ENCODE data around the gene NTHL1. TPM values are rescaled to one million over a fixed set of nuclear protein-coding genes. Genes with fewer than 3 reads are reported as not detected.

The NTHL1 gene
- total RNA-seq, 1 donor from 2014 or later: 25.6 TPM

DNA sequence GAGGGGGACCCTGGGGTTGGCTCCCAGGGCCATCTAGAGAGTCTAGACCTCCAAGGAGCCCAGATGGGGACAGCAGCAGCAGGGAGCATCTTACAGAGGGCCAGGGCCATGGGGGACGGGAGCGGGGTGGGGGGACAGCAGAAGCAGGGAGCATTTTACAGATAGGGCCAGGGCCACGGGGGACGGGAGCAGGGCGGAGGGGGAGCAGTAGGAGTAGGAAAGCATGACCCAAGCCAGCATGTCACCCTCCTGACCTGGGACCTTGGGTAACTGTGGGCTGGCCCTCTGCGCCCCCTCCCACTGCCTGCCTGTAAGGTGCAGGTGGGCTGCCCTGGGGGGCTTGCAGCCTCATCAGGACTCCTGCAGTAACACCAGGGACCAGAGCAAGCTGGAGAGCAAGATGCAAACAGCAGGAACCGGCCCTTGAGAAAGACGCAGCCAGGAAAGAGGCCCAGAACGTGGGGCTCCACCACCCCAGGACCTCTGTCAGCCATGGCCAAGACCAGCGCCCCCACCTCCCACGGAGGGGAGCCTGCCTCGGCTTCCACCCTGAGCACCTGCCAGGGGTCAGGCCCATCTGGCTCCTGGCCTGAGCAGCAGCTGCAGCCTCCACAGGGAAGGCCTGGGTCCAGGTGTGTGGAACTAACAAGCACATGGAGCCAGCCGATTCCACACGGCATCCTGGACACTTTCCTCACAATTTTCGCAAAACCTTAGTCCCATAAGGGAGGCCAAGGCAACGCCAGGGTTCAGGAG is 40.4 kb downstream of the NTHL1 start:
- Mint-ChIP-seq H3K9me3 (ENCODE audit: unreplicated experiment) (no peaks in the 10 kb centered on the region), H3K4me3 (ENCODE audit: unreplicated experiment) (peak overlapping the region; percentile 83), H3K36me3 (ENCODE audit: low read depth, unreplicated experiment) (peaks cover 6% of the 10 kb centered on the region), H3K27me3 (ENCODE audit: unreplicated experiment) (peaks cover 11% of the 10 kb centered on the region), H3K4me1 (ENCODE audit: unreplicated experiment) (peaks cover 21% of the 10 kb centered on the region), H3K27ac (ENCODE audit: unreplicated experiment) (no peak overlapping the region)
- TF ChIP-seq, protein P1, sequence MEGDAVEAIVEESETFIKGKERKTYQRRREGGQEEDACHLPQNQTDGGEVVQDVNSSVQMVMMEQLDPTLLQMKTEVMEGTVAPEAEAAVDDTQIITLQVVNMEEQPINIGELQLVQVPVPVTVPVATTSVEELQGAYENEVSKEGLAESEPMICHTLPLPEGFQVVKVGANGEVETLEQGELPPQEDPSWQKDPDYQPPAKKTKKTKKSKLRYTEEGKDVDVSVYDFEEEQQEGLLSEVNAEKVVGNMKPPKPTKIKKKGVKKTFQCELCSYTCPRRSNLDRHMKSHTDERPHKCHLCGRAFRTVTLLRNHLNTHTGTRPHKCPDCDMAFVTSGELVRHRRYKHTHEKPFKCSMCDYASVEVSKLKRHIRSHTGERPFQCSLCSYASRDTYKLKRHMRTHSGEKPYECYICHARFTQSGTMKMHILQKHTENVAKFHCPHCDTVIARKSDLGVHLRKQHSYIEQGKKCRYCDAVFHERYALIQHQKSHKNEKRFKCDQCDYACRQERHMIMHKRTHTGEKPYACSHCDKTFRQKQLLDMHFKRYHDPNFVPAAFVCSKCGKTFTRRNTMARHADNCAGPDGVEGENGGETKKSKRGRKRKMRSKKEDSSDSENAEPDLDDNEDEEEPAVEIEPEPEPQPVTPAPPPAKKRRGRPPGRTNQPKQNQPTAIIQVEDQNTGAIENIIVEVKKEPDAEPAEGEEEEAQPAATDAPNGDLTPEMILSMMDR (IDR thresholded peaks at IDR 0.05; ENCODE audit: unreplicated experiment): no peak
- DNase-seq (ENCODE audit: low spot score): no peak

DNA sequence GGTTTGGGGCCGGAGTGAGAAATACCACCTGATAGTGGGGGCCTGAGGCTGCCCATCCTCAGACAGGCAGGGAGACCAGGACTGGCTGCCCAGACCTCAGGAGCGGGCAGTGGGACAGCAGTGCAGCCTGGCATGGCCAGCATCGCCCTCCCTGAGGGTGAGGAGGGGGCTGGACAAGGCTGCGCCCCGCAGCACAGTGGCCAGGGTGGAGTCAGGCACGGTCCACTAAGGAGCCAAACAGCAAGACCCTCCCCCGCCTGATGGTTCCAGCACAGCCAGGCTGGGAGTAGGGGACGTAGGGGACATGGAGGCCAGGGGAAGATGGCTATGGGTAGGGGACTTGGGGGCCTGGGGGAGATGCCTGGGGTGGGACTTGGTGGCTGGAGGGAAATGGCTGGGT is 41.3 kb downstream of the NTHL1 start:
- peaks cover 11% of the 10 kb centered on the region for H3K27me3 Mint-ChIP-seq (ENCODE audit: unreplicated experiment)
- H3K4me1 Mint-ChIP-seq (ENCODE audit: unreplicated experiment): peaks cover 21% of the 10 kb centered on the region
- no peak for DNase-seq (ENCODE audit: low spot score)
- H3K9me3 Mint-ChIP-seq (ENCODE audit: unreplicated experiment): no peaks in the 10 kb centered on the region
- TF ChIP-seq, protein P1 (IDR thresholded peaks at IDR 0.05; ENCODE audit: unreplicated experiment): no peak
- H3K36me3 Mint-ChIP-seq (ENCODE audit: low read depth, unreplicated experiment): peaks cover 6% of the 10 kb centered on the region
- H3K4me3 Mint-ChIP-seq (ENCODE audit: unreplicated experiment): no peak overlapping the region
- no peak overlapping the region for H3K27ac Mint-ChIP-seq (ENCODE audit: unreplicated experiment)

DNA sequence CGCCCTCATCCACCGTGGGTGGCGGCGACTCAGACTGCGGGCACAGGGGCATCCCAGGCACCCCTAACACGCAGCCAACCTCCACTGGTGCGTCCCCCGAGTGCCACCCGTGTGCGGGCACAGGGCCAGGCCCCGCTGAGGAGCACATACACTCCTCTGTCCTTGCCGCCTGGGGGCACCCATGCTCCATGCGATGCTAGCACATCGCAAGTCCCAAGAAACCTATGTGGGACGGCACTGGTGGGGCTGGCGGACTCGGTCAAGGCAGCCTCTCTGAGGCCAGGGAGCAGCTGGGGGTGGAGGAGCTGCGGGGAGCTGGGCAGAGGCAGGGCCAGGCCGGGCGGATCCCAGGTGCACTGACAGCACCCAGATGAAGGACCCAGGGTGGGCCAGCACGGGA is 42.0 kb downstream of the NTHL1 start:
- H3K27me3 Mint-ChIP-seq (ENCODE audit: unreplicated experiment): peaks cover 11% of the 10 kb centered on the region
- TF ChIP-seq, protein P1 (IDR thresholded peaks at IDR 0.05; ENCODE audit: unreplicated experiment): no peak
- H3K27ac Mint-ChIP-seq (ENCODE audit: unreplicated experiment): no peak overlapping the region
- H3K36me3 Mint-ChIP-seq (ENCODE audit: low read depth, unreplicated experiment): peaks cover 6% of the 10 kb centered on the region
- no peaks in the 10 kb centered on the region for H3K9me3 Mint-ChIP-seq (ENCODE audit: unreplicated experiment)
- no peak overlapping the region for H3K4me3 Mint-ChIP-seq (ENCODE audit: unreplicated experiment)
- no peak for DNase-seq (ENCODE audit: low spot score)
- peaks cover 21% of the 10 kb centered on the region for H3K4me1 Mint-ChIP-seq (ENCODE audit: unreplicated experiment)

DNA sequence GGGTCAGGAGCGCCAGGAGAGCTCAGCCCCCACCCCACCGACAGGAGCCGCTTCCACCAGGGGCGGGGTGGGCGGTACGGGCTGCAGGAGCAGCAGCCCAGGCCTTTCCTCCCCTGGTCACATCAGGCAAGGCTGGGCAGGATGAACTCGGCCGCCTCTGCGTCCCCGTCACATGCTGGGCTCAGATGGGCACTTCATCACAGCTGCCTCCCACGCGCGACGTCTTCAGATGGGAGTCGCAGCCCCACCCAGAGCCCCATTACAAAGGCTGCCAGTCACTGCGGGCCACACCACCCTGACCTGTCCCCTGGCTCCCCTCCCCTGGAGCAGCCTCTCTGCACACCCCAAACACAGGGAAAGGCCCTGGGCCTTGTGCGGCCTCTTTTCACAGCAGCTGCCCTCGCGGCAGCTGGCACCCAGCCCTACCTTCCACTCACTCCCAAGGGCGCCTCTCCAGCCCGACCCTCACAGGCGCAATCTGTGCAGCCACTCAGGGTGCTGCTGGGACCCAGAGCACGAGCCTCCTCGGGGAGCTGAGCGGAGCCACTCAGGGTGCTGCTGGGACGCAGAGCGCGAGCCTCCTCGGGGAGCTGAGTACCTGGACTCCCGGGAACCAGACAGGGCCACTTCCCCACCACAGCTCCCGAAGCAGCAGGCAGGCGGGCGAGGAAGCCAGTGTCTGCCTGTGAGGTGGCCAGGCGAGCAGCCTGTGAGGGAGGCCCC is 42.7 kb downstream of the NTHL1 start:
- H3K4me3 Mint-ChIP-seq (ENCODE audit: unreplicated experiment): no peak overlapping the region
- TF ChIP-seq, protein P1 (IDR thresholded peaks at IDR 0.05; ENCODE audit: unreplicated experiment): no peak
- H3K9me3 Mint-ChIP-seq (ENCODE audit: unreplicated experiment): no peaks in the 10 kb centered on the region
- H3K27ac Mint-ChIP-seq (ENCODE audit: unreplicated experiment): no peak overlapping the region
- H3K27me3 Mint-ChIP-seq (ENCODE audit: unreplicated experiment): peaks cover 11% of the 10 kb centered on the region
- H3K4me1 Mint-ChIP-seq (ENCODE audit: unreplicated experiment): peaks cover 16% of the 10 kb centered on the region
- DNase-seq (ENCODE audit: low spot score): no peak
- H3K36me3 Mint-ChIP-seq (ENCODE audit: low read depth, unreplicated experiment): peaks cover 6% of the 10 kb centered on the region
